Colon (tissue), 2 donors: ENCODE results near the gene STXBP5.
A peak's percentile ranks its signal among the peaks of the same experiment; 100 is the strongest.

Experiments
- FAIRE-seq: peaks from 2 replicates; lab custom pipeline; 2012; peaks lifted over from hg19 to GRCh38; lab: Jason Lieb, UNC
- donor health status: control.
- donor health status: control.

STXBP5 gene

GRCh38 chr6:147211349-147211748 lies 7.1 kb downstream of the STXBP5 start:
- FAIRE-seq, result no peak

GRCh38 chr6:147211831-147212230 lies 7.6 kb downstream of the STXBP5 start:
- no peak for FAIRE-seq

GRCh38 chr6:147212622-147213021 lies 8.4 kb downstream of the STXBP5 start:
- peak; percentile 28 for FAIRE-seq

- FAIRE-seq, result peak; percentile 45
These were observed 9.6 kb downstream of the STXBP5 start for GRCh38 chr6:147213772-147214171.

- FAIRE-seq, result no peak
These were observed 10.3 kb downstream of the STXBP5 start for GRCh38 chr6:147214248-147215227.

GRCh38 chr6:147216915-147217314 lies 12.7 kb downstream of the STXBP5 start:
- no peak for FAIRE-seq

DNA sequence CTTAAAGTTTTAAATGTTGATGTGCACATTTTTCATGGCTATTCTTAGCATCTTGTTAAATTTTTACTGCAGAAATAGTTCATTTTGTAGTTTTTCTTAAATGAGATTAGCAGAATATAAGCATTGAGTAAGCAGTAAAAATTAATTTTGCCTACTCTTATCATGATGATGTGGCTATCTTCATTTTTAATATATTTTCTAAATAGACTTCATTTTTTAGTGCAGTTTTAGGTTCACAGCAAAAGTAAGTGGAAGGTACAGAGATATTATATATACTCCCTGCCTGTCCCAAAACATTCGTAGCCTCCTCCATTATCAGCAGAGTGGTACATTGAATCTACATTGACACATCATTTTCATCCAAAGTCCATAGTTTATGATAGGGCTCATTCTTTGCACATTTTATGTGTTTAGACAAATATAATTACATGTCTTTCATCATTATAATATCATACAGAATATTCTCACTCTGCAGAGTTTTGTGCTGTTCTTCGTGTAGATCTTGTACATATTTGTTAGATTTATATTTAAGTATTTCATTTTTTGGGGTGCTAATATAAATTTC lies 13.7 kb downstream of the STXBP5 start:
- FAIRE-seq, result peak; percentile 43

GRCh38 chr6:147218797-147219196 lies 14.6 kb downstream of the STXBP5 start:
- no peak for FAIRE-seq

- FAIRE-seq, result no peak
These were observed 15.2 kb downstream of the STXBP5 start for GRCh38 chr6:147219463-147219862.

- no peak for FAIRE-seq
These were observed 16.1 kb downstream of the STXBP5 start for GRCh38 chr6:147220345-147220744.

- no peak for FAIRE-seq
These were observed 17.5 kb downstream of the STXBP5 start for GRCh38 chr6:147221739-147222138.

DNA sequence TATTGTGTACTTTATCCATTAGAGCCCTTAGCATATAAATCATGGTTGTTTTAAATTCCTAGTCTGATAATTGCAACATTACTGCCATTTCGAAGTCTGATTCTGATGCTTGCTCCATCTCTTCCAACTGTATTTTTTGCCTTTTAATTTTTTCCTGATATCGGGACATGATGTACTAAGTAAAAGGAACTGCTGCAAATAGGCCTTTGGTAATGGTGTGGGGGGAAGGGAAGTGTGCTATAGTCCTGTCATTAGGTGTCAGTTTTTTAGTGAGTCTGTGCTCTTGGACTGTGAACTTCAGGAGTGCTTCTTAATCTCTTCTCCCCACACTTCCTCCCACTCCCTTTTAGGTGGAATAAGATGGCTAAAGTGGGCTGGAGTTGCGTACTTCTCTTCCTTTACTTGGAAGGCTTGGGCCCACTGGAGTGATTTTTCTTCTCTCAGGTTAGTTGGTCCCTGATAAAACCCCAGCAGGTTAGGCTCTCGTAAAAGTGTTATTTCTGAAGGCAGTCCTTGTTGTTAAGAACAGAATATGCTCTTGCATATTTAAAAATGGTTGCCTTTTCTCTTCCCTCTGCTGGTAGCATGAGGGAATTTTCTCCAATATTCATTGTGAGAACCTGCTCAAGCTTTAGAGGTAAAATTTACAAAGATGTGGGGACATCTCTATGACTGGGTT lies 18.1 kb downstream of the STXBP5 start:
- FAIRE-seq, result no peak

- FAIRE-seq, result no peak
These were observed 19.5 kb downstream of the STXBP5 start for GRCh38 chr6:147223736-147224135.

GRCh38 chr6:147226163-147226724 lies 22.0 kb downstream of the STXBP5 start:
- FAIRE-seq, result no peak

- FAIRE-seq, result no peak
These were observed 22.7 kb downstream of the STXBP5 start for GRCh38 chr6:147226877-147227276.

DNA sequence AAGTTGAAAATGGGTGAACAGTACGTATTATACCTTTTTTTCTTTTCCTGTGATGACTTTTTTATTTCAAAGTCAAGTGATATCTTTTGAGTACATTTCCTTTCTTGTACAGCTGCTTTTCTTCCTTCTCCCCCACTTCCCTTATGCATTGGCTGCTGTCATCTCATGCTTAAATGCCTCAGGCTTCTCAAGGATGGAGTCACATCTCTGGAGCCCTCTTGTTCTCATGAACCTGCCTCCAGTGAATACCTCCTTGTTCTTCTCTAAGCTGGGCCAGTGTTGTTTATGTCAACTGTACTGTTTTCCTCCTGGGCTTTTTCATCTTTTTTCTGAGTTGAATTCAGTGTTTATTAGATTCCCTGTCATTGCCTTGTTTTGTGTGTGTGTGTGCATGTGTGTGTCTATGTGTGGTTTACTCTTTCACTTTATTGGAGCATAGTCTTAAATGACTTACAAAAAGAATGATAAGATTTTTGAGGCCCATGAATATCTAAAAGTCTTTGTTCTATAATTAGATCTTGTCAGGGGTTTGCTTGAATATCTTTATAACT lies 23.6 kb downstream of the STXBP5 start:
- no peak for FAIRE-seq

DNA sequence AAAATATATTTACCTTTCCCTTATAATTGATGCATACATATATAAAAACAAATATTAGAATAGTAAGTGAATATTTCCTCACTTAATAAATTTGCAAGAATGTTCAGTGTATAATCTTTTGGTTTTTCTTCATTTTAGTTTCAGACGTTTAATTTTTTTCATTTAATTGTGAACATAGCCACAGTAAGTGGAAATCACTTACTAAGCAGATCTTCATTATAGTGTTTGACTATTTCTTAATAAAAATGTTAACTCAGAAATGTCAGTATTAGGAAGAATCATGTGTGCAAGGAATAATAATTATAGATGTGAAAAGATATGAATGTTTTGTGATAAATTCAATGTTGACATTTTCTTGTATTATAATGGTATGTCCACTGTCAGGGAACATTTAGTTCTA lies 27.4 kb downstream of the STXBP5 start:
- no peak for FAIRE-seq

- peak; percentile 21 for FAIRE-seq
These were observed 30.5 kb downstream of the STXBP5 start for GRCh38 chr6:147234685-147235084.

GRCh38 chr6:147238164-147238563 lies 33.9 kb downstream of the STXBP5 start:
- FAIRE-seq, result no peak

GRCh38 chr6:147238906-147239305 lies 34.7 kb downstream of the STXBP5 start:
- FAIRE-seq, result no peak

DNA sequence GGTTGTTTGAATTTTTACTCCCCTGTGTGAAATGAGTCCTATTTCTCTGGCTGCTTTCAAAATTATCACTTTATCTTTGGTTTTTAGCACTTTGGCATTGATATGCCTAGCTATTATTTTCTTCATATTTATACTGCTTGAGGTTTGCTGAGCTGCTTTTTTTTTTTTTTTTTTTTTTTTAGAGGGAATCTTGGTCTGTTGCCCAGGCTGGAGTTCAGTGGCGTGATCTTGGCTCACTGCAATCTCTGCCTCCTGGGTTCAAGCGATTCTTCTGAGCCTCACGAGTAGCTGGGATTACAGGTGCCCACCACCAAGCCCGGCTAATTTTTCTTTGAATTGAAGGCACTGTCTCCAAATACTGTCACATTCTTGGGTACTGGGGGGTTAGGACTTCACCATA lies 40.6 kb downstream of the STXBP5 start:
- FAIRE-seq, result no peak

DNA sequence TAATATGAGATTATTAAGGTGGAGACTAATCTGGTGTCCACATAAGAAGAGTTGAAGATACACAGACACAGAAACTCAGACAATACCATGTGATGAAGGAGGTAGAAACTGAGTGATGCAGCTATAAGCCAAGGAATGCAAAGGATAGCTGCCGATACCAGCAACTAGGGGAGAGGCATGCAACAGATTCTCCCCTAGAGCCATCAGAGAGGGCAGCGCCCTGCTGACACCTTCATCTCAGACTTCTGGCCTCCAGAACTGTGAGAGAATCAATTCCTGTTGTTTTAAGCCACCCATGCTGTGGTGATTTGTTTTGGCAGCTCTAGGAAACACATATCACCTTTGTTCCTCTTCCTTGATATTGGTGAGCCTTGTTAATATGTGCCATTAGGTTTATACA lies 41.5 kb downstream of the STXBP5 start:
- no peak for FAIRE-seq
